Activated CD4-positive, alpha-beta T cell treated with anti-CD3 and anti-CD28 coated beads, Interleukin-2, amount 10 ng/mL, durations not matched to agents 7 days and 5 days (primary cell): ENCODE measurements around the gene FRAS1. TPM values are rescaled to one million over a fixed set of nuclear protein-coding genes. Genes with fewer than 3 reads are reported as not detected.
"Not testable (repeated sequence)": the region's sequence is repeated elsewhere in the genome, so short reads cannot be mapped to it uniquely, and the experiment has no call there.

Experiments used
- CTCF ChIA-PET: fragments of 350-600 bp; sonication (Branson Sonifier 250); formaldehyde crosslinking; loops from one replicate; lab custom pipeline; 2021; ENCODE audit warnings: antibody characterized with exemption; lab: Charles Lee
- POLR2A ChIA-PET: fragments of 350-600 bp; sonication (Branson Sonifier 250); formaldehyde crosslinking; loops from one replicate; lab custom pipeline; 2021; ENCODE audit warnings: antibody characterized with exemption; lab: Charles Lee
- DNase-seq: peaks from one replicate; pipeline ENCODE4 v3.0.0-alpha.2; 2020
- H3K27ac Mint-ChIP-seq: one replicate; pipeline ENCODE4 v1.8.0; 2021; ENCODE audit warnings: mild to moderate bottlenecking, moderate library complexity, mixed read lengths
- H3K27me3 Mint-ChIP-seq: one replicate; pipeline ENCODE4 v1.8.0; 2021; ENCODE audit warnings: mixed read lengths
- H3K36me3 Mint-ChIP-seq: one replicate; pipeline ENCODE4 v1.8.0; 2021; ENCODE audit warnings: low read depth, mixed read lengths
- H3K4me1 Mint-ChIP-seq: one replicate; pipeline ENCODE4 v1.8.0; 2021; ENCODE audit warnings: mixed read lengths
- H3K4me3 Mint-ChIP-seq: one replicate; pipeline ENCODE4 v1.8.0; 2021; ENCODE audit warnings: mild to moderate bottlenecking, moderate library complexity, mixed read lengths
- H3K9me3 Mint-ChIP-seq: one replicate; pipeline ENCODE4 v1.8.0; 2021; ENCODE audit warnings: mixed read lengths
- total RNA-seq, 2 experiments: library from RNA; stranded (reverse); gene quantifications; one replicate each; pipeline ENCODE4 v1.2.3, GENCODE V29; 2021

The FRAS1 gene
- total RNA-seq, 2 experiments from 2014 or later: not detected

DNA sequence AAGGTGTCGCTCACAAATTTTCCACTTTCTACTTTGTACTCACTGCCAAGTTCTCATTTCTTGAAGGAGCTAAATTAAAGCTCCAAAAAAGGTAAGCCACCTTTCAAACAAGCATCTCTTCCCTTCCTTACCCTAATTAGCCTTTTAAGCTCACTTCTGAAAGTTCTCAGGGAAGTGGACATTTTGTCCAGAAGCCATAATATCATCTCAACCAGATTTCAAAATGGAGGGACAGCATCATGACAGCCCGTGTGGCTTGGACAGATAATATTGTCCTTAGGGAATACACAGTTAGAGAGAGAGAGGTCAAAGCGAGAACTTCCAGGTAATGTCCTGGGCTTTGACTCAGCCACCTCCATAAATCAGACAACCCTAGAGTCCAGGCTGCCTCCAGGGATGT lies 400.6 kb downstream of the FRAS1 start:
- CTCF ChIA-PET: no interaction called here
- Mint-ChIP-seq H3K27ac (no peak overlapping the region), H3K27me3 (peaks cover 6% of the 10 kb centered on the region), H3K36me3 (no peaks in the 10 kb centered on the region), H3K4me3 (no peak overlapping the region), H3K9me3 (no peaks in the 10 kb centered on the region), H3K4me1 (no peaks in the 10 kb centered on the region)
- POLR2A ChIA-PET: no interaction called here
- DNase-seq: no peak

DNA sequence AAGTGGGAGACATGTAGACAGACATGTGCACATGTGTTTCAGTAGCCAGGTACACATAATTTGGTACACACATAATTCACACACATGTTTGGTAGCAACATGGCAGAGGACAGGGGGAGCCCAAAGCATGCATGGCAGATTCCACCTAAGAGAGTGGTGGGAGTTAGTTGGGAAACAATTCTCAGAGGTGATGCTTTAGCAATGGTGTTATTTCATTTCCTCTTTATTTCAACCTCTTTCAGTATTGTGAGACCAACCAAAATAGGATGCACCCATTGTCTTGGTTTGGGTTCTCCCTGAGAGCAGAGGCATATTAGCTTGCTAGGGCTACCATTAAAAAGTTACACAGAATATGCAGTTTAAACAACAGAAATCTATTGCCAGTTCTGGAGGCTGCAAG lies 402.2 kb downstream of the FRAS1 start:
- no peak overlapping the region for H3K4me3 Mint-ChIP-seq
- H3K36me3 Mint-ChIP-seq: no peaks in the 10 kb centered on the region
- H3K27me3 Mint-ChIP-seq: peaks cover 8% of the 10 kb centered on the region
- ChIA-PET POLR2A (no interaction called here), CTCF (no interaction called here)
- H3K27ac Mint-ChIP-seq: no peak overlapping the region
- no peaks in the 10 kb centered on the region for H3K4me1 Mint-ChIP-seq
- DNase-seq: no peak
- H3K9me3 Mint-ChIP-seq: no peaks in the 10 kb centered on the region

DNA sequence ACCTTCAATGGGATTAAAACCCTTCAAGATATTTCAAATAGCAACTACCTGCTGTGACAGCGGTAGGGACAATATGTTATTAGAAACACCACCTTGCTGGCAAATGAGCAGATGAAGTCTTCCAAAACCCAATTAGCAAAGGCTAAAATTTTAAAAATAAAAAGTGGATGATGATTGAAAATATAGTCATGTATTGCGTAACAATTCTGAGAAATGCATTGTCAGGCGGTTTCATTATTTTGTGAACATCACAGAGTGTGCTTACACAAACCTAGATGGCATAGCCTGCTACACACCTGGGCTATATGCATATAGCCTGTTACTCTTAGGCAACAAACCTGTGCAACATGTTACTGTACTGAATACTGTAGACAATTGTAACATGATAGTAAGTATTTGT lies 403.2 kb downstream of the FRAS1 start:
- H3K36me3 Mint-ChIP-seq: no peaks in the 10 kb centered on the region
- H3K27me3 Mint-ChIP-seq: peaks cover 8% of the 10 kb centered on the region
- H3K4me3 Mint-ChIP-seq: no peak overlapping the region
- no peaks in the 10 kb centered on the region for H3K9me3 Mint-ChIP-seq
- H3K27ac Mint-ChIP-seq: no peak overlapping the region
- CTCF ChIA-PET: no interaction called here
- no peak for DNase-seq
- POLR2A ChIA-PET: no interaction called here
- no peaks in the 10 kb centered on the region for H3K4me1 Mint-ChIP-seq

GRCh38 chr4:78464265-78464664 lies 407.1 kb downstream of the FRAS1 start:
- no peak for DNase-seq
- ChIA-PET POLR2A (no interaction called here), CTCF (no interaction called here)
- Mint-ChIP-seq H3K27me3 (peaks cover 9% of the 10 kb centered on the region), H3K36me3 (no peaks in the 10 kb centered on the region), H3K4me3 (no peak overlapping the region), H3K9me3 (peaks cover 3% of the 10 kb centered on the region), H3K27ac (no peak overlapping the region), H3K4me1 (no peaks in the 10 kb centered on the region)

DNA sequence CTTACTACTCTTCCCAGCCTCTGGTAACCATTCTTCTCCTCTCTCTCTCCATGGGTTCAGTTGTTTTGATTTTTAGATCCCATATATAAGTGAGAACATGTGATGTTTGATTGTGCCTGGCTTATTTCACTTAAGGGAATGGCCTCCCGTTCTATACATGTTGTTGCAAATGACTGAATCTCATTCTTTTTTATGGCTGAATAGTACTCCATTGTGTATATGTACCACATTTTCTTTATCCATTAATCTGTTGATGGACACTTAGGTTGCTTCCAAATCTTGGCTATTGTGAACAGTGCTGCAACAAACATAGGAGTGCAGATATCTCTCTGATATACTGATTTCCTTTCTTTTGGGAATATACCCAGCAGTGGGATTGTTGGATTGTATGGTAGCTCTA lies 410.1 kb downstream of the FRAS1 start:
- H3K27me3 Mint-ChIP-seq, CTCF ChIA-PET, H3K4me3 Mint-ChIP-seq, H3K4me1 Mint-ChIP-seq, H3K9me3 Mint-ChIP-seq, H3K27ac Mint-ChIP-seq, H3K36me3 Mint-ChIP-seq, DNase-seq, POLR2A ChIA-PET: not testable (repeated sequence)

- H3K9me3 Mint-ChIP-seq: peaks cover 3% of the 10 kb centered on the region
- H3K27me3 Mint-ChIP-seq: peaks cover 7% of the 10 kb centered on the region
- no peak for DNase-seq
- H3K36me3 Mint-ChIP-seq: no peaks in the 10 kb centered on the region
- H3K27ac Mint-ChIP-seq: no peak overlapping the region
- ChIA-PET POLR2A (no interaction called here), CTCF (no interaction called here)
- no peak overlapping the region for H3K4me3 Mint-ChIP-seq
- H3K4me1 Mint-ChIP-seq: no peaks in the 10 kb centered on the region
Observed at GRCh38 chr4:78468272-78468671, 411.1 kb downstream of the FRAS1 start.

- ChIA-PET CTCF (no interaction called here), POLR2A (no interaction called here)
- no peak for DNase-seq
- Mint-ChIP-seq H3K9me3 (no peaks in the 10 kb centered on the region), H3K27me3 (peaks cover 2% of the 10 kb centered on the region), H3K4me3 (no peak overlapping the region), H3K4me1 (no peaks in the 10 kb centered on the region), H3K27ac (no peak overlapping the region), H3K36me3 (no peaks in the 10 kb centered on the region)
Observed at GRCh38 chr4:78476108-78476704, 419.1 kb downstream of the FRAS1 start.

- no peak overlapping the region for H3K4me3 Mint-ChIP-seq
- ChIA-PET CTCF (no interaction called here), POLR2A (no interaction called here)
- DNase-seq: no peak
- H3K27ac Mint-ChIP-seq: no peak overlapping the region
- no peaks in the 10 kb centered on the region for H3K4me1 Mint-ChIP-seq
- H3K9me3 Mint-ChIP-seq: no peaks in the 10 kb centered on the region
- no peaks in the 10 kb centered on the region for H3K36me3 Mint-ChIP-seq
- H3K27me3 Mint-ChIP-seq: no peaks in the 10 kb centered on the region
Observed at GRCh38 chr4:78477276-78477675, 420.2 kb downstream of the FRAS1 start.

GRCh38 chr4:78478523-78478922 lies 421.4 kb downstream of the FRAS1 start:
- H3K4me3 Mint-ChIP-seq: no peak overlapping the region
- no peaks in the 10 kb centered on the region for H3K36me3 Mint-ChIP-seq
- peaks cover 5% of the 10 kb centered on the region for H3K27me3 Mint-ChIP-seq
- H3K27ac Mint-ChIP-seq: no peak overlapping the region
- DNase-seq: no peak
- ChIA-PET CTCF (no interaction called here), POLR2A (no interaction called here)
- H3K9me3 Mint-ChIP-seq: no peaks in the 10 kb centered on the region
- H3K4me1 Mint-ChIP-seq: no peaks in the 10 kb centered on the region

DNA sequence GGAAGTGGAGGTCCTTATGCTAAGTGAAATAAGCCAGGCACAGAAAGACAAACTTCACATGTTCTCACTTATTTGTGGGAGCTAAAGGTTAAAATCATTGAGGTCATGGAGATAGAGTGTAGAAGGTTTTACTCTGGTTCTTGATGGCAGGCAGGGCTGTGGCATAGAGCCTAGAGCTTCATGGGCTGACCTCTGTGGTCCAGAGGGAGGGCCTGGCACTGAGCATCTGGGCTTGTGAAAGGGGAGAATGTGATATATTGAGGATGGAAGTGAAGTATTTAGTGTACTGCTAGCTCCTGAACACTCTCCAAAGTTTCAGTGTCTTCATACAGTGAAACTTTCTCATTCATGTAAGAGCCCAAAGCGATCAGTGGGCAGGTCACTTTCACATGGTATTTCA lies 423.2 kb downstream of the FRAS1 start:
- DNase-seq: no peak
- CTCF ChIA-PET: no interaction called here
- H3K27ac Mint-ChIP-seq: no peak overlapping the region

DNA sequence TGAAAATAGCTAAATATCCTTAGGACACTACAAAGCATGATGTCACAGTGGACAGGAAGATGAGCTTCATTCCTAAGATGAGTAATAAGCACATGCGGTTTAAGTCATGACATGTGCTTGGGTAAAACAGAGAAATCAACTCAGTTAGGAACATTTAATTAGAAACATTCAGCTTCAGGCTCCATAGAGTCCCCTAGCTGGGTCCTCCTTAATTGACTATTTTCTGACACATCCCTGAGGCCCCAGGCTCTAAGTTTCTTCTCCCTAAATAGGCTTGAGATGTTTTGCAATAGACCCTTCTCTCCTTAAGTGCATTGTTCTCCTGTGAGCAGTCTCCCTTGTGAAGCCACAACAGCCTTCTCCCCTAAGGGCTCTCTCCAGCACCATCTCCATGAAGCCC lies 424.1 kb downstream of the FRAS1 start:
- Mint-ChIP-seq H3K4me3 (no peak overlapping the region), H3K27me3 (peaks cover 7% of the 10 kb centered on the region), H3K36me3 (no peaks in the 10 kb centered on the region), H3K9me3 (no peaks in the 10 kb centered on the region), H3K27ac (no peak overlapping the region), H3K4me1 (no peaks in the 10 kb centered on the region)
- ChIA-PET CTCF (no interaction called here), POLR2A (no interaction called here)
- no peak for DNase-seq

More for the DNA sequence above, 423.2 kb downstream of the FRAS1 start:
- Mint-ChIP-seq H3K4me1 (no peaks in the 10 kb centered on the region), H3K4me3 (no peak overlapping the region), H3K9me3 (no peaks in the 10 kb centered on the region), H3K36me3 (no peaks in the 10 kb centered on the region), H3K27me3 (peaks cover 7% of the 10 kb centered on the region)
- POLR2A ChIA-PET: no interaction called here

DNA sequence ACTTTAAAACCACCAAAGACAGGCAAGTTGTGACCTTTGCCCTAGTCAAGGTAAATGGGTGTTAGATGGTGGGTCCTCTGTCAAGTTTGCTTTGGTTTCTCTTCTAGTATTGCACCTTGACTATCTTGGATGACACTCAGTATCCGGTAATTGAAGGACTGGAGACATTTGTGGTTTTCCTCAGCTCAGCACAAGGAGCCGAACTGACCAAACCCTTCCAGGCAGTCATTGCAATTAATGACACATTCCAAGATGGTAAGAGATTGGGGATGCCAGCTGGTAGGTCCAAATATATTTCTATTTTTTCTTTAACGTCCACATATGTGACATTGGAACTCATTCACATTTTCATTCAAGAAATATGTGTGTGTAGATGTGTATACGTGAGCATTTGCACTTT lies 425.2 kb downstream of the FRAS1 start:
- ChIA-PET CTCF (no interaction called here), POLR2A (no interaction called here)
- no peaks in the 10 kb centered on the region for H3K36me3 Mint-ChIP-seq
- H3K4me3 Mint-ChIP-seq: no peak overlapping the region
- H3K27me3 Mint-ChIP-seq: peaks cover 7% of the 10 kb centered on the region
- H3K9me3 Mint-ChIP-seq: no peaks in the 10 kb centered on the region
- DNase-seq: no peak
- H3K27ac Mint-ChIP-seq: no peak overlapping the region
- H3K4me1 Mint-ChIP-seq: no peaks in the 10 kb centered on the region

GRCh38 chr4:78483811-78484210 lies 426.7 kb downstream of the FRAS1 start:
- Mint-ChIP-seq H3K4me3 (no peak overlapping the region), H3K27ac (no peak overlapping the region), H3K9me3 (no peaks in the 10 kb centered on the region), H3K27me3 (peaks cover 7% of the 10 kb centered on the region), H3K4me1 (no peaks in the 10 kb centered on the region), H3K36me3 (no peaks in the 10 kb centered on the region)
- ChIA-PET CTCF (no interaction called here), POLR2A (no interaction called here)
- no peak for DNase-seq

GRCh38 chr4:78484574-78484973 lies 427.5 kb downstream of the FRAS1 start:
- H3K27ac Mint-ChIP-seq: no peak overlapping the region
- no peak for DNase-seq
- H3K9me3 Mint-ChIP-seq: no peaks in the 10 kb centered on the region
- CTCF ChIA-PET: no interaction called here
- no peaks in the 10 kb centered on the region for H3K36me3 Mint-ChIP-seq
- peaks cover 7% of the 10 kb centered on the region for H3K27me3 Mint-ChIP-seq
- H3K4me3 Mint-ChIP-seq: no peak overlapping the region
- POLR2A ChIA-PET: no interaction called here
- no peaks in the 10 kb centered on the region for H3K4me1 Mint-ChIP-seq
